PC-9 (cell line): Measurements from ENCODE around the gene CACNA1I. TPM values are rescaled to one million over a fixed set of nuclear protein-coding genes. Genes with fewer than 3 reads are reported as not detected.

Experiments used
- BruUV-seq: library from RNA; stranded (reverse); fragments of 400-500 nt; replicated peaks from 2 replicates; lab custom pipeline; 2021; lab: Mats Ljungman, UMichigan
- CTCF ChIA-PET: fragments of 300-600 bp; sonication (Branson Sonifier 250); formaldehyde crosslinking; loops from one replicate; lab custom pipeline; 2022; ENCODE audit warnings: antibody characterized with exemption; lab: Charles Lee
- POLR2A ChIA-PET: fragments of 300-600 bp; sonication (Branson Sonifier 250); formaldehyde crosslinking; loops from one replicate; lab custom pipeline; 2022; ENCODE audit warnings: antibody characterized with exemption; ENCODE audit not compliant: unreplicated experiment; lab: Charles Lee
- DNase-seq, 2 experiments: peaks; one replicate each; pipeline versions ENCODE4 v3.0.0 to v3.0.0-alpha.2; 2015 to 2022; ENCODE audit warnings: mixed read lengths in 1 of 2
- H2AFZ ChIP-seq: fragments of 200-600 bp; sonication (generic); 2 replicates; pipeline ENCODE4 v1.8.1; 2017; ENCODE audit warnings: antibody characterized with exemption
- H3F3A ChIP-seq: fragments of 200-600 bp; sonication (generic); 2 replicates; pipeline ENCODE4 v1.8.1; 2017; ENCODE audit warnings: antibody characterized with exemption, mild to moderate bottlenecking, low read depth; ENCODE audit not compliant: insufficient read depth
- H3K27ac ChIP-seq: fragments of 200-600 bp; sonication (generic); 2 replicates; pipeline ENCODE4 v1.6.1; 2016; ENCODE audit warnings: mixed run types
- H3K27me3 ChIP-seq: fragments of 200-600 bp; sonication (generic); 2 replicates; pipeline ENCODE4 v1.6.1; 2016; ENCODE audit warnings: low read depth, mixed run types; ENCODE audit not compliant: insufficient read depth
- H3K36me3 ChIP-seq: fragments of 200-600 bp; sonication (generic); 2 replicates; pipeline ENCODE4 v1.6.1; 2016; ENCODE audit warnings: low read depth, mixed run types
- H3K4me1 ChIP-seq: fragments of 200-600 bp; sonication (generic); replicated peaks from 2 replicates; pipeline ENCODE4 v1.6.1; 2016; ENCODE audit warnings: mixed run types; ENCODE audit not compliant: insufficient read depth
- H3K4me2 ChIP-seq: fragments of 200-600 bp; sonication (generic); 2 replicates; pipeline ENCODE4 v1.6.1; 2017; ENCODE audit warnings: mixed run types
- H3K4me3 ChIP-seq: fragments of 200-600 bp; sonication (generic); 2 replicates; pipeline ENCODE4 v1.6.1; 2016; ENCODE audit warnings: mixed run types
- H3K79me2 ChIP-seq: fragments of 200-600 bp; sonication (generic); 2 replicates; pipeline ENCODE4 v1.6.1; 2017; ENCODE audit warnings: low read depth, mixed run types
- H3K9me2 ChIP-seq: fragments of 200-600 bp; sonication (generic); 2 replicates; pipeline ENCODE4 v1.8.1; 2017; ENCODE audit warnings: mild to moderate bottlenecking; ENCODE audit not compliant: insufficient read depth
- H3K9me3 ChIP-seq: fragments of 200-600 bp; sonication (generic); 2 replicates; pipeline ENCODE4 v1.8.1; 2016; ENCODE audit warnings: low read depth; ENCODE audit not compliant: insufficient read depth
- H4K20me1 ChIP-seq: fragments of 200-600 bp; sonication (generic); 2 replicates; pipeline ENCODE4 v1.8.1; 2017; ENCODE audit not compliant: insufficient read depth
- CTCF ChIP-seq: fragments of 200-600 bp; sonication (generic); conservative IDR thresholded peaks from 2 replicates; pipeline ENCODE4 v1.6.1; 2017; ENCODE audit warnings: mixed run types, antibody characterized with exemption, mild to moderate bottlenecking, moderate library complexity
- EZH2 ChIP-seq: fragments of 200-600 bp; sonication (generic); IDR thresholded peaks from 2 replicates; pipeline ENCODE4 v1.8.0; 2017; ENCODE audit warnings: antibody characterized with exemption, low read depth
- intact Hi-C: fragments of 100-400 bp; cut with micrococcal nuclease; formaldehyde crosslinking; loops from one replicate; pipeline ENCODE4 v1.10.0; 2022; ENCODE audit not compliant: unreplicated experiment
- total RNA-seq: library from RNA; stranded (reverse); gene quantifications from 2 replicates; pipeline ENCODE4 v1.2.3, GENCODE V29; 2021

Gene CACNA1I
- total RNA-seq, 1 experiment from 2014 or later = 2.8 TPM

GRCh38 chr22:39728236-39728860 is 157.8 kb downstream of the CACNA1I start:
- Histone ChIP-seq H3K79me2 (no peaks in the 10 kb centered on the region), H3K36me3 (no peaks in the 10 kb centered on the region), H3K27me3 (peaks cover 59% of the 10 kb centered on the region), H3K27ac (no peak overlapping the region), H3K4me3 (no peak overlapping the region), H3K9me2 (no peaks in the 10 kb centered on the region), H3K4me2 (no peak overlapping the region), H3K4me1 (no peaks in the 10 kb centered on the region), H3K9me3 (no peaks in the 10 kb centered on the region), H3F3A (no peaks in the 10 kb centered on the region), H4K20me1 (no peaks in the 10 kb centered on the region), H2AFZ (no peak overlapping the region)
- CTCF ChIA-PET = no interaction called here
- TF ChIP-seq EZH2 (no peak), CTCF (no peak)
- POLR2A ChIA-PET = no interaction called here
- intact Hi-C loops = no loop called here
- DNase-seq = no peak
- BruUV-seq = no TSS peak

DNA sequence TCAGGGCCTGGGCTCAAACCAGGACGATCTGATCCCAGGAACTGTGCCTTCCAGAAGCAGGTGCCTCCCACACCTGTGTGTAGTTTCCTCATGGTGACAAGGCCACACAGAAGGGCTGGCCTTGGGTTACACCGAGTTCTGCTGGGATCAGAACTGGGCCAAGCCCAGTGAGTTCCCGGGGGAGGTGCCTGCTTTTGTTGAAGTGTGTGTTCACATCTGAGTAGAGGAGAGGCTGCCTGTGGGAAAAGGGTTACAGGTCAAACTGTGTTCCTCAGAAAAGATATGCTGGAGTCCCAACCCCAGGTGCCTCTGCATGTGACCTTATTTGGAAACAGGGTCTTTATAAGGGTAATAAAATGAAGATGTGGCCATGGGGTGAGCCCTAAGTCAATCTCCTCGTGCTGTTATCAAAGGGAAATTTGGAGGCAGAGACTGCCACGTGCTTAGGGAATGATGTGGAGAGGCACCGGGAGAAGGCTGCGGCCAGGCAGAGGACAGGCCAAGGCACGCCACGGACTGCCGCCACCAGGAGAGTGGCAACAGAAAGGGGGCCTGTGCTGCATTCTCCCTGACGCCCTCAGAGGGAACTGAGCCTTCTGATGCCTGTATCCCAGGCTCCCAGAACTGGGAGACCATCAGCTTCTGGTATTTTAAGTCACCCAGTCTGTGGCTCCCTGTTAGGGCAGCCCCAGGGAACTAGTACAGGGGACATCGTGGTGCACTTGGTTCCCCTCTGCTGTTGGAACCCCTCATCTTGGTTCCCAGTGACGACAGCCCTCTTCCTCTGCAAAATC is 158.8 kb downstream of the CACNA1I start:
- no peaks in the 10 kb centered on the region for H3K36me3 ChIP-seq
- H3K4me2 ChIP-seq = no peak overlapping the region
- BruUV-seq = no TSS peak
- H3K79me2 ChIP-seq = no peaks in the 10 kb centered on the region
- no peaks in the 10 kb centered on the region for H3K9me2 ChIP-seq
- intact Hi-C loops = no loop called here
- H3F3A ChIP-seq = no peaks in the 10 kb centered on the region
- no peaks in the 10 kb centered on the region for H3K9me3 ChIP-seq
- H3K4me3 ChIP-seq = no peak overlapping the region
- TF ChIP-seq CTCF = no peak
- TF ChIP-seq EZH2 = no peak
- H3K4me1 ChIP-seq = no peaks in the 10 kb centered on the region
- peaks cover 61% of the 10 kb centered on the region for H3K27me3 ChIP-seq
- no peak for DNase-seq
- H4K20me1 ChIP-seq = no peaks in the 10 kb centered on the region
- no peak overlapping the region for H2AFZ ChIP-seq
- ChIA-PET POLR2A (no interaction called here), CTCF (no interaction called here)
- H3K27ac ChIP-seq = no peak overlapping the region

- no TSS peak for BruUV-seq
- DNase-seq = no peak
- POLR2A ChIA-PET = no interaction called here
- no peaks in the 10 kb centered on the region for H3K36me3 ChIP-seq
- no peak overlapping the region for H2AFZ ChIP-seq
- H3K4me3 ChIP-seq = no peak overlapping the region
- no peak overlapping the region for H3K27ac ChIP-seq
- H3K9me2 ChIP-seq = no peaks in the 10 kb centered on the region
- CTCF ChIA-PET = interaction anchor here (0.6 kb wide), 1 partner anchor 114 kb away, joined by 12 read pairs; no protein-coding TSS in a partner anchor
- H4K20me1 ChIP-seq = no peaks in the 10 kb centered on the region
- intact Hi-C loops = no loop called here
- peaks cover 60% of the 10 kb centered on the region for H3K27me3 ChIP-seq
- H3K9me3 ChIP-seq = no peaks in the 10 kb centered on the region
- no peaks in the 10 kb centered on the region for H3K79me2 ChIP-seq
- no peak overlapping the region for H3K4me2 ChIP-seq
- no peaks in the 10 kb centered on the region for H3F3A ChIP-seq
- TF ChIP-seq EZH2 (no peak), CTCF (no peak)
- no peaks in the 10 kb centered on the region for H3K4me1 ChIP-seq
These were observed 160.9 kb downstream of the CACNA1I start for GRCh38 chr22:39731481-39731880.
